T-cell (primary cell): ENCODE results near the gene SLC10A6. TPM values are rescaled to one million over a fixed set of nuclear protein-coding genes. Genes with fewer than 3 reads are reported as not detected.

Experiments used
- ATAC-seq, 4 experiments: fragments of 200-7000 bp in 3 of 4; fragments of 150-1000 bp in 1 of 4; cut with Tn5 transposase; replicated peaks in 1 of 4; 1 replicate in 3 of 4; 2 replicates in 1 of 4; pipeline ENCODE4 v1.10.0; 2021; ENCODE audit warnings: moderate library complexity in 3 of 4, mild to moderate bottlenecking in 2 of 4, moderate number of reproducible peaks in 1 of 4
- CTCF ChIA-PET, 2 donors: fragments of 300-600 bp; sonication (Branson Sonifier 250); formaldehyde crosslinking; loops; one replicate each; lab custom pipeline; 2022; ENCODE audit warnings: antibody characterized with exemption in 2 of 2; lab: Charles Lee
- POLR2A ChIA-PET, 2 donors: fragments of 300-600 bp; sonication (Branson Sonifier 250); formaldehyde crosslinking; loops; one replicate each; lab custom pipeline; 2022; ENCODE audit warnings: antibody characterized with exemption in 2 of 2; lab: Charles Lee
- DNase-seq, 35 experiments: peaks; one replicate each; pipeline versions ENCODE4 v3.0.0 to v3.0.0-alpha.2; 2013 to 2023
- H3K27ac ChIP-seq: one replicate; pipeline ENCODE4 v1.5.1; 2013; ENCODE audit warnings: low read length
- H3K27me3 ChIP-seq, 2 experiments: replicated peaks in 1 of 2; 1 replicate in 1 of 2; 2 replicates in 1 of 2; pipeline versions ENCODE4 v1.6.1 to v1.7.0; 2013; ENCODE audit warnings: low read length in 1 of 2, mixed read lengths in 1 of 2; ENCODE audit not compliant: control insufficient read depth in 2 of 2, insufficient read depth in 2 of 2; ENCODE audit errors: extremely low read depth in 1 of 2
- H3K36me3 ChIP-seq, 2 donors: 1 replicate in 1 of 2; 2 replicates in 1 of 2; pipeline versions ENCODE4 v1.6.1 to v1.7.0; 2013; ENCODE audit warnings: low read length in 1 of 2; ENCODE audit not compliant: control insufficient read depth in 2 of 2, insufficient read depth in 1 of 2; ENCODE audit errors: extremely low read depth in 1 of 2
- H3K4me1 ChIP-seq, 2 experiments: 1 replicate in 1 of 2; 2 replicates in 1 of 2; pipeline versions ENCODE4 v1.6.1 to v1.7.0; 2013; ENCODE audit warnings: low read length in 2 of 2, mixed read lengths in 1 of 2; ENCODE audit not compliant: insufficient read depth in 2 of 2, control insufficient read depth in 1 of 2; ENCODE audit errors: extremely low read depth in 1 of 2
- H3K4me3 ChIP-seq, 2 donors: 1 replicate in 1 of 2; 2 replicates in 1 of 2; pipeline versions ENCODE4 v1.5.1 to v1.7.0; 2013; ENCODE audit warnings: mild to moderate bottlenecking in 2 of 2, low read length in 1 of 2, moderate library complexity in 1 of 2; ENCODE audit not compliant: control insufficient read depth in 1 of 2; ENCODE audit errors: extremely low read depth in 1 of 2
- H3K9me3 ChIP-seq: 2 replicates; pipeline ENCODE4 v1.7.0; 2013
- H3K27ac Mint-ChIP-seq, 2 donors: one replicate each; pipeline ENCODE4 v1.8.0; 2020 to 2021; ENCODE audit warnings: mild to moderate bottlenecking in 2 of 2, mixed read lengths in 2 of 2
- H3K27me3 Mint-ChIP-seq, 2 donors: one replicate each; pipeline ENCODE4 v1.8.0; 2021 to 2022; ENCODE audit warnings: mixed read lengths in 2 of 2
- H3K36me3 Mint-ChIP-seq: one replicate; pipeline ENCODE4 v1.8.0; 2021; ENCODE audit warnings: mixed read lengths
- H3K4me1 Mint-ChIP-seq, 3 donors: one replicate each; pipeline ENCODE4 v1.8.0; 2020 to 2022; ENCODE audit warnings: mixed read lengths in 3 of 3, mild to moderate bottlenecking in 1 of 3
- H3K4me3 Mint-ChIP-seq, 3 donors: one replicate each; pipeline ENCODE4 v1.8.0; 2020 to 2022; ENCODE audit warnings: mild to moderate bottlenecking in 3 of 3, mixed read lengths in 3 of 3, moderate library complexity in 3 of 3
- H3K9me3 Mint-ChIP-seq, 3 donors: one replicate each; pipeline ENCODE4 v1.8.0; 2020 to 2022; ENCODE audit warnings: mixed read lengths in 3 of 3
- WGBS: methylation state at CpG from one replicate; pipeline ENCODE4 v1.1.5; 2013; ENCODE audit warnings: missing lambda C conversion rate; ENCODE audit not compliant: insufficient coverage; 5-methylcytosine and 5-hydroxymethylcytosine counted together
- total RNA-seq, 35 experiments: library from RNA in 6 of 35; stranded (reverse) in 6 of 35; fragments of 120-200 nt in 1 of 35; gene quantifications; one replicate each; pipeline versions ENCODE4 v1.2.1 to v1.2.4 and lab custom pipeline; 2013 to 2026

Gene SLC10A6
- total RNA-seq, 5 donors from 2014 or later (not counting 1 experiment from before 2014, with no cell fraction given) = not detected

GRCh38 chr4:86893136-86893535, 44.0 kb upstream of the SLC10A6 start:
- DNase-seq (no peak), ATAC-seq (no peak)
- no peak overlapping the region for H3K27ac Mint-ChIP-seq
- Histone ChIP-seq H3K27ac (no peak overlapping the region), H3K9me3 (no peaks in the 10 kb centered on the region), H3K27me3 (peaks cover 0 to 23% of the 10 kb centered on the region in 2 experiments), H3K4me1 (peaks cover 0 to 10% of the 10 kb centered on the region in 2 experiments), H3K36me3 (no peaks in the 10 kb centered on the region), H3K4me3 (no peak overlapping the region)
- H3K36me3 Mint-ChIP-seq = no peaks in the 10 kb centered on the region
- peak overlapping the region in 2 of 3 donors; percentile 75 to 76 for H3K4me3 Mint-ChIP-seq
- H3K4me1 Mint-ChIP-seq = peaks cover 6 to 10% (median 7%) of the 10 kb centered on the region in 3 donors
- no peaks in the 10 kb centered on the region for H3K9me3 Mint-ChIP-seq
- peaks cover 25 to 32% of the 10 kb centered on the region in 2 donors for H3K27me3 Mint-ChIP-seq
- ChIA-PET POLR2A (no interaction called here), CTCF (interaction anchor here (0.5 to 2.3 kb wide), 8 partner anchors 9 to 398 kb away, joined by 3 to 10 read pairs (median 4); no protein-coding TSS in a partner anchor)
- 93% methylated on average over 17 of the region's 19 CpGs for WGBS

GRCh38 chr4:86892636-86892960, 43.4 kb upstream of the SLC10A6 start:
- Histone ChIP-seq H3K27me3 (peaks cover 0 to 23% of the 10 kb centered on the region in 2 experiments), H3K4me1 (peaks cover 0 to 10% of the 10 kb centered on the region in 2 experiments), H3K27ac (no peak overlapping the region), H3K9me3 (no peaks in the 10 kb centered on the region), H3K36me3 (no peaks in the 10 kb centered on the region), H3K4me3 (peak overlapping the region; percentile 49 to 78)
- H3K4me3 Mint-ChIP-seq = peak overlapping the region; percentile 74 to 76 (median 75)
- no peaks in the 10 kb centered on the region for H3K9me3 Mint-ChIP-seq
- CTCF ChIA-PET = interaction anchor here (0.5 to 2.3 kb wide), 8 partner anchors 8 to 397 kb away, joined by 3 to 10 read pairs (median 4); no protein-coding TSS in a partner anchor
- H3K4me1 Mint-ChIP-seq = peaks cover 6 to 10% (median 7%) of the 10 kb centered on the region in 3 donors
- peak in 3 of 4 experiments; percentile 22 to 33 (median 30) for ATAC-seq
- H3K27ac Mint-ChIP-seq = no peak overlapping the region
- H3K36me3 Mint-ChIP-seq = peaks cover 3% of the 10 kb centered on the region
- peak in 2 of 35 experiments; percentile 6 to 10 for DNase-seq
- H3K27me3 Mint-ChIP-seq = peaks cover 25 to 37% of the 10 kb centered on the region in 2 donors
- WGBS = 8% methylated on average over 7 of the region's 13 CpGs
- POLR2A ChIA-PET = no interaction called here

- Mint-ChIP-seq H3K9me3 (no peaks in the 10 kb centered on the region), H3K27me3 (peaks cover 25 to 39% of the 10 kb centered on the region in 2 donors), H3K36me3 (peaks cover 6% of the 10 kb centered on the region), H3K4me3 (peak within 1 kb of the TSS; percentile 75 to 79 (median 76)), H3K27ac (no peak within 1 kb of the TSS), H3K4me1 (peaks cover 6 to 10% (median 7%) of the 10 kb centered on the region in 3 donors)
- Histone ChIP-seq H3K27ac (no peak within 1 kb of the TSS), H3K4me1 (peaks cover 0 to 10% of the 10 kb centered on the region in 2 experiments), H3K36me3 (no peaks in the 10 kb centered on the region), H3K27me3 (peaks cover 0 to 23% of the 10 kb centered on the region in 2 experiments), H3K9me3 (no peaks in the 10 kb centered on the region), H3K4me3 (peak within 1 kb of the TSS; percentile 49 to 78)
- CTCF ChIA-PET = interaction anchor here (0.6 to 2.3 kb wide), 7 partner anchors 30 to 397 kb away, joined by 3 to 10 read pairs (median 4); no protein-coding TSS in a partner anchor
- ATAC-seq (peak; percentile 58 to 82 (median 68)), DNase-seq (peak in 17 of 35 experiments; percentile 0 to 37 (median 10))
- POLR2A ChIA-PET = no interaction called here
- WGBS = 2% methylated on average over 77 of the region's 84 CpGs
Measured at GRCh38 chr4:86891762-86892635, 42.8 kb upstream of the SLC10A6 start, which contains the start of gene C4orf36. Gene C4orf36 (minus strand): TSS chr4:86892422. CDS start chr4:86891520, 902 bp downstream.

- H3K4me3 ChIP-seq = no peak overlapping the region
- H3K27me3 Mint-ChIP-seq = peaks cover 25 to 39% of the 10 kb centered on the region in 2 donors
- no peaks in the 10 kb centered on the region for H3K36me3 ChIP-seq
- no peak overlapping the region for H3K27ac Mint-ChIP-seq
- 82% methylated on average over 4 of the region's 7 CpGs for WGBS
- peaks cover 0 to 23% of the 10 kb centered on the region in 2 experiments for H3K27me3 ChIP-seq
- CTCF ChIA-PET = interaction anchor here in 1 of 2 donors (0.5 kb wide), 1 partner anchor 314 kb away, joined by 3 read pairs; no protein-coding TSS in a partner anchor
- peak overlapping the region; percentile 34 to 79 (median 75) for H3K4me3 Mint-ChIP-seq
- POLR2A ChIA-PET = no interaction called here
- no peak overlapping the region for H3K27ac ChIP-seq
- H3K9me3 Mint-ChIP-seq = no peaks in the 10 kb centered on the region
- H3K4me1 ChIP-seq = peaks cover 0 to 10% of the 10 kb centered on the region in 2 experiments
- peaks cover 6 to 10% (median 7%) of the 10 kb centered on the region in 3 donors for H3K4me1 Mint-ChIP-seq
- ATAC-seq (no peak), DNase-seq (no peak)
- no peaks in the 10 kb centered on the region for H3K9me3 ChIP-seq
- H3K36me3 Mint-ChIP-seq = peaks cover 6% of the 10 kb centered on the region
Measured at GRCh38 chr4:86890790-86891189, 41.6 kb upstream of the SLC10A6 start.

- Histone ChIP-seq H3K27ac (no peak overlapping the region), H3K4me1 (no peaks in the 10 kb centered on the region), H3K36me3 (no peaks in the 10 kb centered on the region), H3K9me3 (no peaks in the 10 kb centered on the region), H3K27me3 (no peaks in the 10 kb centered on the region), H3K4me3 (no peak overlapping the region)
- no peak overlapping the region for H3K4me3 Mint-ChIP-seq
- no peaks in the 10 kb centered on the region for H3K36me3 Mint-ChIP-seq
- H3K9me3 Mint-ChIP-seq = peaks cover 6 to 23% (median 16%) of the 10 kb centered on the region in 3 donors
- CTCF ChIA-PET = no interaction called here
- POLR2A ChIA-PET = no interaction called here
- H3K27ac Mint-ChIP-seq = no peak overlapping the region
- no peak for DNase-seq
- no peak for ATAC-seq
- H3K4me1 Mint-ChIP-seq = no peaks in the 10 kb centered on the region
- no peaks in the 10 kb centered on the region for H3K27me3 Mint-ChIP-seq
- no CpG with 5 or more reads among the region's 1 CpG for WGBS
Measured at GRCh38 chr4:86879641-86880040, 30.5 kb upstream of the SLC10A6 start.

- DNase-seq = no peak
Measured at GRCh38 chr4:86878640-86879039, 29.5 kb upstream of the SLC10A6 start.

More at GRCh38 chr4:86878640-86879039, 29.5 kb upstream of the SLC10A6 start:
- H3K27ac ChIP-seq = no peak overlapping the region
- Mint-ChIP-seq H3K27ac (no peak overlapping the region), H3K36me3 (no peaks in the 10 kb centered on the region), H3K4me3 (no peak overlapping the region), H3K27me3 (no peaks in the 10 kb centered on the region), H3K9me3 (peaks cover 6 to 23% (median 16%) of the 10 kb centered on the region in 3 donors), H3K4me1 (no peaks in the 10 kb centered on the region)
- POLR2A ChIA-PET = no interaction called here
- no peaks in the 10 kb centered on the region for H3K4me1 ChIP-seq
- CTCF ChIA-PET = no interaction called here
- H3K27me3 ChIP-seq = no peaks in the 10 kb centered on the region
- ATAC-seq = no peak
- no peaks in the 10 kb centered on the region for H3K9me3 ChIP-seq
- 90% methylated on average over 2 of the region's 2 CpGs for WGBS
- no peaks in the 10 kb centered on the region for H3K36me3 ChIP-seq
- no peak overlapping the region for H3K4me3 ChIP-seq
